Tibial nerve (tissue), 4 donors: Measurements from ENCODE around the gene HOATZ.

Source experiments
- CTCF ChIP-seq, 5 experiments: fragments of 200-600 bp in 3 of 5; fragments of 450-650 bp in 2 of 5; sonication (generic) in 3 of 5; IDR thresholded peaks; one replicate each; pipeline ENCODE4 v1.5.1; 2016 to 2019; ENCODE audit warnings: antibody characterized with exemption in 5 of 5, mild to moderate bottlenecking in 3 of 5, moderate library complexity in 2 of 5
- EP300 ChIP-seq, 2 donors: sonication (generic); formaldehyde crosslinking; IDR thresholded peaks; one replicate each; pipeline ENCODE4 v1.6.1; 2017; ENCODE audit warnings: antibody characterized with exemption in 2 of 2, mild to moderate bottlenecking in 1 of 2
- POLR2A ChIP-seq, 2 donors: fragments of 450-650 bp; IDR thresholded peaks; one replicate each; pipeline ENCODE4 v1.6.1; 2017; ENCODE audit warnings: antibody characterized with exemption in 2 of 2, mild to moderate bottlenecking in 2 of 2, moderate library complexity in 2 of 2

GRCh38 chr11:111527279-111527678, 12.7 kb downstream of the HOATZ start:
- TF ChIP-seq POLR2A (IDR thresholded peaks at IDR 0.05) (no peak), CTCF (IDR thresholded peaks at IDR 0.05) (no peak), EP300 (IDR thresholded peaks at IDR 0.05) (no peak)
